GM12878 (cell line): Measurements from ENCODE around the gene DSTYK. TPM values are rescaled to one million over a fixed set of nuclear protein-coding genes. Genes with fewer than 3 reads are reported as not detected.

ENCODE experiments used
- ATAC-seq: fragments of 200-7000 bp; cut with Tn5 transposase; 3 replicates; pipeline ENCODE4 v1.9.1; 2020; ENCODE audit warnings: mild to moderate bottlenecking, moderate library complexity
- BruUV-seq: library from RNA; stranded (reverse); fragments of 400-500 nt; replicated peaks from 2 replicates; lab custom pipeline; 2021; lab: Mats Ljungman, UMichigan
- CTCF ChIA-PET: fragments of 300-600 bp; sonication (Branson Sonifier 250); formaldehyde crosslinking; extraction: SDS; loops from one replicate; lab custom pipeline; 2021; ENCODE audit warnings: inconsistent platforms; lab: Yijun Ruan, JAX
- POLR2A ChIA-PET: fragments of 350-600 bp; formaldehyde crosslinking; extraction: SDS; loops from one replicate; lab custom pipeline; 2021; ENCODE audit warnings: inconsistent platforms; lab: Charles Lee
- RAD21 ChIA-PET: fragments of 300-600 bp; sonication (Branson Sonifier 250); formaldehyde crosslinking; loops from one replicate; lab custom pipeline; 2023; ENCODE audit warnings: antibody characterized with exemption; ENCODE audit not compliant: unreplicated experiment; lab: Charles Lee
- SMC1A ChIA-PET: fragments of 300-600 bp; sonication (Branson Sonifier 250); formaldehyde crosslinking; loops from one replicate; lab custom pipeline; 2023; ENCODE audit not compliant: unreplicated experiment, uncharacterized antibody; lab: Charles Lee
- DNase-seq: peaks from one replicate; pipeline ENCODE4 v3.0.0-alpha.2; 2011; ENCODE audit warnings: low read depth, low spot score
- FAIRE-seq: peaks from 3 replicates; lab custom pipeline; 2011; peaks lifted over from hg19 to GRCh38; lab: Jason Lieb, UNC
- H2AFZ ChIP-seq: 2 replicates; pipeline ENCODE4 v1.6.0; 2011; ENCODE audit warnings: low read depth, low read length, control low read depth; ENCODE audit not compliant: control insufficient read depth
- H3K27ac ChIP-seq: 2 replicates; pipeline ENCODE4 v1.5.1; 2011; ENCODE audit warnings: control low read depth; ENCODE audit not compliant: control insufficient read depth, insufficient read depth
- H3K27me3 ChIP-seq, 2 experiments: replicated peaks in 1 of 2; 2 replicates each; pipeline versions ENCODE4 v1.6.0 to v1.6.1; 2011; ENCODE audit warnings: low read length in 1 of 2; ENCODE audit not compliant: control insufficient read depth in 2 of 2, insufficient read depth in 2 of 2
- H3K36me3 ChIP-seq, 2 experiments: 2 replicates each; pipeline ENCODE4 v1.5.1; 2011; ENCODE audit warnings: low read length in 1 of 2; ENCODE audit not compliant: control insufficient read depth in 2 of 2, insufficient read depth in 2 of 2
- H3K4me1 ChIP-seq: 2 replicates; pipeline ENCODE4 v1.6.1; 2011; ENCODE audit warnings: mild to moderate bottlenecking, low read length, moderate library complexity, mixed read lengths; ENCODE audit not compliant: control insufficient read depth, insufficient read depth
- H3K4me2 ChIP-seq: 2 replicates; pipeline ENCODE4 v1.6.0; 2011; ENCODE audit warnings: control low read depth; ENCODE audit not compliant: control insufficient read depth, insufficient read depth
- H3K4me3 ChIP-seq: fragments of 200-600 bp; sonication (generic); 2 replicates; pipeline ENCODE4 v1.5.1; 2016
- H3K79me2 ChIP-seq: 2 replicates; pipeline ENCODE4 v1.6.0; 2011; ENCODE audit warnings: low read length; ENCODE audit not compliant: control insufficient read depth, insufficient read depth
- H3K9ac ChIP-seq: 2 replicates; pipeline ENCODE4 v1.8.0; 2011; ENCODE audit warnings: low read length, control low read depth, mixed read lengths; ENCODE audit not compliant: control insufficient read depth, insufficient read depth
- H3K9me3 ChIP-seq: replicated peaks from 3 replicates; pipeline ENCODE4 v1.5.1; 2011; ENCODE audit warnings: mild to moderate bottlenecking, low read length; ENCODE audit not compliant: control insufficient read depth, insufficient read depth
- H4K20me1 ChIP-seq: 2 replicates; pipeline ENCODE4 v1.6.0; 2011; ENCODE audit not compliant: control insufficient read depth, insufficient read depth
- NBN ChIP-seq: fragments of 450-650 bp; IDR thresholded peaks from 2 replicates; pipeline ENCODE4 v1.6.1; 2016
- NR2C1 ChIP-seq: fragments of 450-650 bp; IDR thresholded peaks from 2 replicates; pipeline ENCODE4 v1.6.1; 2017; ENCODE audit warnings: antibody characterized with exemption, mild to moderate bottlenecking, moderate library complexity
- RCOR1 ChIP-seq: conservative IDR thresholded peaks from 2 replicates; pipeline ENCODE4 v1.6.1; 2012; ENCODE audit warnings: low read depth, low read length, improper control_type of control experiment
- ZNF217 ChIP-seq: fragments of 450-650 bp; IDR thresholded peaks from 2 replicates; pipeline ENCODE4 v1.6.1; 2017; ENCODE audit warnings: antibody characterized with exemption, mild to moderate bottlenecking
- ZNF384 ChIP-seq: IDR thresholded peaks from 2 replicates; pipeline ENCODE4 v1.6.1; 2012; ENCODE audit warnings: low read depth, mild to moderate bottlenecking, low read length, improper control_type of control experiment, borderline replicate concordance
- ZSCAN29 ChIP-seq: fragments of 450-650 bp; IDR thresholded peaks from 2 replicates; pipeline ENCODE4 v1.6.1; 2017; ENCODE audit warnings: mild to moderate bottlenecking, moderate library complexity
- WGBS: methylation state at CpG from one replicate; pipeline ENCODE4 v1.1.6; 2016; ENCODE audit warnings: low lambda C conversion rate; ENCODE audit not compliant: insufficient replicate concordance, insufficient coverage; ENCODE audit errors: missing lambda C conversion rate; 5-methylcytosine and 5-hydroxymethylcytosine counted together
- in situ Hi-C: fragments of 300-500 bp; cut with MboI; formaldehyde crosslinking; loops from 9 replicates; pipeline ENCODE4 v1.14.3; 2018; ENCODE audit warnings: mixed read lengths
- intact Hi-C: fragments of 100-400 bp; cut with micrococcal nuclease; formaldehyde crosslinking; loops from one replicate; pipeline ENCODE4 v1.14.2; 2022; ENCODE audit not compliant: unreplicated experiment
- polyA plus RNA-seq, 11 experiments: library from polyadenylated mRNA; depleted of rRNA in 4 of 11; unstranded in 6 of 11; stranded (reverse) in 5 of 11; fragments of >200 nt; fragmentation: Nextera tagmentation in 4 of 11; fragmentation: Illumina TruSeq in 1 of 11; extraction: Ambion mirVana in 4 of 11; extraction: Trizol in 1 of 11; gene quantifications; 1 replicate in 1 of 11; 2 replicates in 10 of 11; pipeline versions ENCODE4 v1.2.1 to v1.2.3, GENCODE V29; 2011 to 2016; ENCODE audit warnings: inconsistent platforms in 2 of 11, missing spikeins in 2 of 11, low read depth in 1 of 11
- total RNA-seq, 4 experiments: library from RNA; depleted of rRNA in 3 of 4; stranded (reverse); fragments of >200 nt in 3 of 4; fragmentation: Illumina TruSeq in 1 of 4; extraction: Trizol in 1 of 4; gene quantifications; 2 replicates each; pipeline versions ENCODE4 v1.2.1 to v1.2.3, GENCODE V29; 2013 to 2021
- TF ChIP-seq, protein P1 (sequence below): fragments of 450-650 bp; IDR thresholded peaks from 2 replicates; pipeline ENCODE4 v1.6.1; 2016; ENCODE audit warnings: mild to moderate bottlenecking
- TF ChIP-seq, protein P2 (sequence below): fragments of 150-350 bp; IDR thresholded peaks from 2 replicates; pipeline ENCODE4 v1.6.1; 2016; ENCODE audit warnings: low read depth, low read length

Gene DSTYK
- total and polyA plus RNA-seq, 10 of the 15 experiments (the other 5 are each of a cell fraction or from before 2014, with no cell fraction given): 2.7 to 5.5 (median 3.6) TPM

DNA sequence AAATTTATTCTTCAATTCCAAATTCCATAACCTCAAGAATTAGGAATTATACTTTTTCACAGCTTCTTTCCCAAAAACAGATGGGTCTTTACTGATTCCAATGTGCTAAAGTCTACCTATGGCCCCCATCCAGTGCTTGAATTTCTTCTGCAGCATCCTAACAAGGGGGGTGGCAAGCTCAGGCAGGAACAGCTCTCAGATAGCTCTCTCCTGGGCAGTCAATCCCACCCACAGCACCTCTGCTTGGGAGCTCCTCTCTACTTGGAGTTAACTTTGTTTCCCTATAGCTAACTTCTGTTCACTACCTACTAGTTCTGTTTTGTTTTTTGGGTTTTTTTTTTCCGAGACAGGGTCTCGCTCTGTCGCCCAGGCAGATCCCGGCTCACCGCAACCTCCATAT, 101.8 kb downstream of the DSTYK start:
- in situ Hi-C loops: no loop called here

More for the DNA sequence above, 101.8 kb downstream of the DSTYK start:
- Histone ChIP-seq H3K27ac (no peak overlapping the region), H4K20me1 (no peaks in the 10 kb centered on the region), H3K4me2 (no peak overlapping the region), H3K4me1 (no peaks in the 10 kb centered on the region), H3K4me3 (no peak overlapping the region), H3K9me3 (no peaks in the 10 kb centered on the region), H3K9ac (no peak overlapping the region), H2AFZ (no peak overlapping the region), H3K27me3 (no peaks in the 10 kb centered on the region), H3K36me3 (peaks cover 5 to 8% of the 10 kb centered on the region in 2 experiments), H3K79me2 (no peaks in the 10 kb centered on the region)
- ChIA-PET SMC1A (interaction anchor here (1.0 to 1.5 kb wide), 6 partner anchors 12 to 146 kb away, joined by 3 to 10 read pairs (median 4); partner anchors contain the start of gene RBBP5), CTCF (interaction anchor here (1.1 to 2.8 kb wide), 10 partner anchors 10 to 118 kb away, joined by 3 to 13 read pairs (median 6); partner anchors contain the start of genes RBBP5 and TMCC2), RAD21 (interaction anchor here (0.8 kb wide), 1 partner anchor 12 kb away, joined by 3 read pairs; the partner anchor contains the start of gene RBBP5), POLR2A (interaction anchor here (1.7 kb wide), 1 partner anchor 12 kb away, joined by 5 read pairs; the partner anchor contains the start of gene RBBP5)
- FAIRE-seq (no peak), ATAC-seq (no peak), DNase-seq (no peak)
- 80% methylated on average over 5 of the region's 5 CpGs for WGBS
- no TSS peak for BruUV-seq
- TF ChIP-seq, protein P1, sequence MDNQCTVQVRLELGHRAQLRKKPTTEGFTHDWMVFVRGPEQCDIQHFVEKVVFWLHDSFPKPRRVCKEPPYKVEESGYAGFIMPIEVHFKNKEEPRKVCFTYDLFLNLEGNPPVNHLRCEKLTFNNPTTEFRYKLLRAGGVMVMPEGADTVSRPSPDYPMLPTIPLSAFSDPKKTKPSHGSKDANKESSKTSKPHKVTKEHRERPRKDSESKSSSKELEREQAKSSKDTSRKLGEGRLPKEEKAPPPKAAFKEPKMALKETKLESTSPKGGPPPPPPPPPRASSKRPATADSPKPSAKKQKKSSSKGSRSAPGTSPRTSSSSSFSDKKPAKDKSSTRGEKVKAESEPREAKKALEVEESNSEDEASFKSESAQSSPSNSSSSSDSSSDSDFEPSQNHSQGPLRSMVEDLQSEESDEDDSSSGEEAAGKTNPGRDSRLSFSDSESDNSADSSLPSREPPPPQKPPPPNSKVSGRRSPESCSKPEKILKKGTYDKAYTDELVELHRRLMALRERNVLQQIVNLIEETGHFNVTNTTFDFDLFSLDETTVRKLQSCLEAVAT: no peak
- TF ChIP-seq RCOR1: no peak
- TF ChIP-seq, protein P2, sequence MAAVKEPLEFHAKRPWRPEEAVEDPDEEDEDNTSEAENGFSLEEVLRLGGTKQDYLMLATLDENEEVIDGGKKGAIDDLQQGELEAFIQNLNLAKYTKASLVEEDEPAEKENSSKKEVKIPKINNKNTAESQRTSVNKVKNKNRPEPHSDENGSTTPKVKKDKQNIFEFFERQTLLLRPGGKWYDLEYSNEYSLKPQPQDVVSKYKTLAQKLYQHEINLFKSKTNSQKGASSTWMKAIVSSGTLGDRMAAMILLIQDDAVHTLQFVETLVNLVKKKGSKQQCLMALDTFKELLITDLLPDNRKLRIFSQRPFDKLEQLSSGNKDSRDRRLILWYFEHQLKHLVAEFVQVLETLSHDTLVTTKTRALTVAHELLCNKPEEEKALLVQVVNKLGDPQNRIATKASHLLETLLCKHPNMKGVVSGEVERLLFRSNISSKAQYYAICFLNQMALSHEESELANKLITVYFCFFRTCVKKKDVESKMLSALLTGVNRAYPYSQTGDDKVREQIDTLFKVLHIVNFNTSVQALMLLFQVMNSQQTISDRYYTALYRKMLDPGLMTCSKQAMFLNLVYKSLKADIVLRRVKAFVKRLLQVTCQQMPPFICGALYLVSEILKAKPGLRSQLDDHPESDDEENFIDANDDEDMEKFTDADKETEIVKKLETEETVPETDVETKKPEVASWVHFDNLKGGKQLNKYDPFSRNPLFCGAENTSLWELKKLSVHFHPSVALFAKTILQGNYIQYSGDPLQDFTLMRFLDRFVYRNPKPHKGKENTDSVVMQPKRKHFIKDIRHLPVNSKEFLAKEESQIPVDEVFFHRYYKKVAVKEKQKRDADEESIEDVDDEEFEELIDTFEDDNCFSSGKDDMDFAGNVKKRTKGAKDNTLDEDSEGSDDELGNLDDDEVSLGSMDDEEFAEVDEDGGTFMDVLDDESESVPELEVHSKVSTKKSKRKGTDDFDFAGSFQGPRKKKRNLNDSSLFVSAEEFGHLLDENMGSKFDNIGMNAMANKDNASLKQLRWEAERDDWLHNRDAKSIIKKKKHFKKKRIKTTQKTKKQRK: no peak
- no peak for TF ChIP-seq ZNF217
- TF ChIP-seq ZSCAN29: no peak
- TF ChIP-seq NBN: no peak
- no peak for TF ChIP-seq NR2C1
- TF ChIP-seq ZNF384: no peak
- intact Hi-C loops: no loop called here
